ENCODE measurements around the gene AOC1. TPM values are rescaled to one million over a fixed set of nuclear protein-coding genes. Genes with fewer than 3 reads are reported as not detected.
"Not testable (repeated sequence)": the region's sequence is repeated elsewhere in the genome, so short reads cannot be mapped to it uniquely, and the experiment has no call there.

AOC1 gene
- total and polyA plus RNA-seq, 2 experiments from 2014 or later, result not detected

DNA sequence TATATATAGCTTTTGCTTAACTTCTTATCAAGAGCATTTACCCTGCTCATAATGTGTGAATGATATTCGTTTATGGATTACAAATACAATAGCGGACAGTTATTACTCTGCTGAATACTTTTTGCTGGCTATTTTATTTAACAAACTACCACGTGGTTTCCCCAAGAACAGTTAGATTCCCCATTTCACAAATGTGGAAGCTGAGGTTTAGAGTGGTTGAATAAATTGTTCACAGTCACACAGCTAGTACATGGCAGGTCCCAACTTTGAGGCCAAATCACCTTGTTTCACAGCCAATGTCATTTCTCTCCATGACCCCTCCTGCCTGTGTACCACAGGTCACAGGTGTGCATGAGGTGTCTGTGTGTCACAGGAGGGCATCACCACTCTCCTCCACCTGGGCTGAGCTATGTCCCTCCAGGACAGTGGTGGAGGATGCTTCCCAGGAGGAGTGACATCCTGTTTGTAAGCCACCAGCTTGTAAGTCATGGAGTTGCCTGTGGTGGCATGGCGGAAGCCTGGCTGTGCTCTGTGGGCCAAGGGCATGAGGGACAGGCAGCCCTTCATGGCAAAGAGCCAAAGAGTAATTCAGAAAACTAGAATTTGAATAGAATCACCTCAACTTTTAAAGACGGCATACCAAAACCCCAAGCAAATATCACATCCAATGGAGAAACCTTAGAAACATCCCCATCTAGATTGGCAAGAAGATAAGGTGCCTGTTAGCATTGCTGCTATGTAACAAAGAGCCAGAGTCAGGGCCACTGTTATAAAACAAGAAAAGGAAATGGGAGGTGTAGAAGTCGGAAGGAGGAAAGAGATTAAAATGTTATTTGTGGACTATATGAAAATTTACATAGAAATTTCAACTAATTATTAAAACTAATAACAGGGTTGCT is 51.9 kb downstream of the AOC1 start:
- Histone ChIP-seq H3F3A (ENCODE audit: insufficient read depth) (no peaks in the 10 kb centered on the region), H3K9ac (no peak overlapping the region), H3K9me2 (ENCODE audit: insufficient read depth) (no peaks in the 10 kb centered on the region), H3K4me1 (ENCODE audit: insufficient read depth) (peaks cover 5% of the 10 kb centered on the region), H3K27ac (no peak overlapping the region), H3K36me3 (ENCODE audit: low read depth) (no peaks in the 10 kb centered on the region), H2AFZ (no peak overlapping the region), H3K79me2 (ENCODE audit: insufficient read depth) (no peaks in the 10 kb centered on the region), H3K4me3 (no peak overlapping the region), H3K4me2 (ENCODE audit: unreplicated experiment) (peak overlapping the region; percentile 43), H3K27me3 (replicated peaks; ENCODE audit: insufficient read depth) (peaks cover 15% of the 10 kb centered on the region; the same call in 1 of the 2 replicates), H4K20me1 (ENCODE audit: insufficient read depth) (no peaks in the 10 kb centered on the region), H3K9me3 (ENCODE audit: low read depth) (no peaks in the 10 kb centered on the region)
- 56 to 57% methylated on average over 6 of the region's 6 CpGs for WGBS, 2 experiments (ENCODE audit: low coverage in 1 of 2, low lambda C conversion rate in 2 of 2, missing lambda C conversion rate in 2 of 2)
- no peak for TF ChIP-seq EZH2 (IDR thresholded peaks at IDR 0.05; ENCODE audit: insufficient read depth, poor library complexity, severe bottlenecking)
- TF ChIP-seq EZH2phosphoT487 (IDR thresholded peaks at IDR 0.05; ENCODE audit: insufficient read depth, low read depth), result no peak
- no peak for DNase-seq
- in situ Hi-C loops (cut with MboI), result loop anchor here (5.0 kb wide), 1 partner anchor 83 kb away; no protein-coding TSS in a partner anchor

- in situ Hi-C loops (cut with MboI), result no loop called here
Observed at GRCh38 chr7:150908173-150908572, 55.9 kb downstream of the AOC1 start.

DNA sequence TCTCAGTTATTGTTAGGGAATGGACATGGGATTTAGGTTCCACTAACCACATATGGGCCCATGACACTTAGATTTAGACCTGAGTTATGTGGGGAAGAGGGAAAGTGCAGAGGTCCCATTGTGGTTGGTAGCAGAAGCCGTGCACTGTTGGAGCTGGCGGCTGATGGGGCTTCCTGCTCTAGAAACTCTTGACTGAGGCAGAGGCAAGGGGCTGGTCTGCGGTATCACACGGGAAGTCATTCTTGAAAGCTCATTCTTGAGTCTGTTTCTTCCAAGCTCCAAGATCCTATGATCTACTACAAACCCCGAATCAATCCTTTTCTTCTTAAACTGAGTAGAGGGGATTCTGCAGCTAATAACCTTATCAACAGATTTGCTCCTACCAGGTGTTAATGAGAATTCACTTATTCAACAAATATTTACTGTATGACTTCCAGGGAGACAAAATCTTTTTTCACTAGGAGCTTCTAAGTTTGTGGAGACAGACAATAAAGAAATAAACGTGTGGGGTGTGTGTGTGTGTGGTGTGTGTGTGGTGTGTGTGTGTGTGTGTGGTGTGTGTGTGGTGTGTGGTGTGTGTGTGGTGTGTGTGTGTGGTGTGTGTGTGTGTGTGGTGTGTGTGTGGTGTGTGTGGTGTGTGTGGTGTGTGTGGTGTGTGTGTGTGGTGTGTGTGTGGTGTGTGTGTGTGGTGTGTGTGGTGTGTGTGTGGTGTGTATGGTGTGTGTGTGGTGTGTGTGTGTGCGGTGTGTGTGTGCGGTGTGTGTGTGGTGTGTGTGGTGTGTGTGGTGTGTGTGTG is 57.1 kb downstream of the AOC1 start:
- Histone ChIP-seq H3K27me3 (replicated peaks; ENCODE audit: insufficient read depth) (peaks cover 32% of the 10 kb centered on the region), H2AFZ (no peak overlapping the region), H4K20me1 (ENCODE audit: insufficient read depth) (no peaks in the 10 kb centered on the region), H3K79me2 (ENCODE audit: insufficient read depth) (no peaks in the 10 kb centered on the region), H3K4me1 (ENCODE audit: insufficient read depth) (no peaks in the 10 kb centered on the region), H3K9me3 (ENCODE audit: low read depth) (no peaks in the 10 kb centered on the region), H3K36me3 (ENCODE audit: low read depth) (no peaks in the 10 kb centered on the region), H3K4me3 (no peak overlapping the region), H3K27ac (no peak overlapping the region), H3K4me2 (ENCODE audit: unreplicated experiment) (no peak overlapping the region), H3F3A (ENCODE audit: insufficient read depth) (no peaks in the 10 kb centered on the region), H3K9ac (no peak overlapping the region), H3K9me2 (ENCODE audit: insufficient read depth) (no peaks in the 10 kb centered on the region)
- in situ Hi-C loops (cut with MboI), result no loop called here
- no peak for DNase-seq
- no peak for TF ChIP-seq EZH2 (IDR thresholded peaks at IDR 0.05; ENCODE audit: insufficient read depth, poor library complexity, severe bottlenecking)
- 49% methylated on average over 6 to 8 of the region's 8 CpGs for WGBS, 2 experiments (ENCODE audit: low coverage in 1 of 2, low lambda C conversion rate in 2 of 2, missing lambda C conversion rate in 2 of 2)

More at GRCh38 chr7:150908173-150908572, 55.9 kb downstream of the AOC1 start:
- Histone ChIP-seq H3K9me2 (ENCODE audit: insufficient read depth) (no peaks in the 10 kb centered on the region), H3K36me3 (ENCODE audit: low read depth) (no peaks in the 10 kb centered on the region), H2AFZ (no peak overlapping the region), H3K4me2 (ENCODE audit: unreplicated experiment) (no peak overlapping the region), H3F3A (ENCODE audit: insufficient read depth) (no peaks in the 10 kb centered on the region), H3K27ac (no peak overlapping the region), H3K9ac (no peak overlapping the region), H3K4me3 (no peak overlapping the region), H3K79me2 (ENCODE audit: insufficient read depth) (no peaks in the 10 kb centered on the region), H3K27me3 (replicated peaks; ENCODE audit: insufficient read depth) (peaks cover 21% of the 10 kb centered on the region), H3K9me3 (ENCODE audit: low read depth) (no peaks in the 10 kb centered on the region), H3K4me1 (ENCODE audit: insufficient read depth) (peaks cover 5% of the 10 kb centered on the region), H4K20me1 (ENCODE audit: insufficient read depth) (no peaks in the 10 kb centered on the region)
- no peak for DNase-seq
- WGBS, 2 experiments (ENCODE audit: low coverage in 1 of 2, low lambda C conversion rate in 2 of 2, missing lambda C conversion rate in 2 of 2), result 14 to 15% methylated on average over 2 of the region's 2 CpGs
- TF ChIP-seq EZH2phosphoT487 (IDR thresholded peaks at IDR 0.05; ENCODE audit: insufficient read depth, low read depth) (no peak), EZH2 (IDR thresholded peaks at IDR 0.05; ENCODE audit: insufficient read depth, poor library complexity, severe bottlenecking) (no peak)

DNA sequence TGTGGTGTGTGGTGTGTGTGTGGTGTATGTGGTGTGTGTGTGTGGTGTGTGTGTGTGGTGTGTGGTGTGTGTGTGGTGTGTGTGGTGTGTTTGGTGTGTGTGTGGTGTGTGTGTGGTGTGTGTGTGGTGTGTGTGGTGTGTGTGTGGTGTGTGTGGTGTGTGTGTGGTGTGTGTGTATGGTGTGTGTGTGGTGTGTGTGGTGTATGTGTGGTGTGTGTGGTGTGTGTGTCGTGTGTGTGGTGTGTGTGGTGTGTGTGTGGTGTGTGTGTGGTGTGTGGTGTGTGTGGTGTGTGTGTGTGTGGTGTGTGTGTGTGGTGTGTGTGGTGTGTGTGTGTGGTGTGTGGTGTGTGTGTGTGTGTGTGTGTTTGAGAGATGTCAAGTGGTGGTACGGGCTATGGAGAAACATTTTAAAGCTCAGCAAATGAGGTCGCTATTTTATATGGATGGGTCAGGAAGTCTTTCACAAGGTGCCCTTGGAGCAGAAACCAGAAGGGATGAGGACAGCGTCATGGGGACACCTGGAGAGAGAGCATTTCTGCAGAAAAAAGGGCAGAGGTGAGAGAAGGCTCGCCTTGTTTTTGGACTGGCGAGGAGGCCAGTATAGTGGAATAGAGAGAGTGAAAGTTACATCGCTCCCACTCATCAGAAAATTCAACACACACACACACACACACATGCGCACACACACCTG is 58.1 kb downstream of the AOC1 start:
- H3K27ac ChIP-seq; H2AFZ ChIP-seq; H3K79me2 ChIP-seq (ENCODE audit: insufficient read depth); H3K4me1 ChIP-seq (ENCODE audit: insufficient read depth); H4K20me1 ChIP-seq (ENCODE audit: insufficient read depth); H3K9me2 ChIP-seq (ENCODE audit: insufficient read depth); H3F3A ChIP-seq (ENCODE audit: insufficient read depth); H3K36me3 ChIP-seq (ENCODE audit: low read depth); DNase-seq; H3K9me3 ChIP-seq (ENCODE audit: low read depth); in situ Hi-C loops (cut with MboI); H3K9ac ChIP-seq; H3K4me3 ChIP-seq; H3K4me2 ChIP-seq (ENCODE audit: unreplicated experiment): not testable (repeated sequence)
- H3K27me3 ChIP-seq (replicated peaks; ENCODE audit: insufficient read depth), result peaks cover 40% of the 10 kb centered on the region
- 56 to 59% methylated on average over 7 to 8 of the region's 8 CpGs for WGBS, 2 experiments (ENCODE audit: low coverage in 1 of 2, low lambda C conversion rate in 2 of 2, missing lambda C conversion rate in 2 of 2)

Measured in GM23248 (cell line).